K562 (cell line): ENCODE measurements around the gene CD19. TPM values are rescaled to one million over a fixed set of nuclear protein-coding genes. Genes with fewer than 3 reads are reported as not detected.

ENCODE experiments used
- ATAC-seq: fragments of 200-7000 bp; cut with Tn5 transposase; 3 replicates; pipeline ENCODE4 v1.9.1; 2020; ENCODE audit warnings: moderate library complexity
- BruUV-seq: library from RNA; stranded (reverse); fragments of 400-500 nt; replicated peaks from 2 replicates; lab custom pipeline; 2021; lab: Mats Ljungman, UMichigan
- CTCF ChIA-PET: fragments of 300-600 bp; formaldehyde crosslinking; extraction: SDS; loops from one replicate; lab custom pipeline; 2021; ENCODE audit warnings: low intra/inter-chr PET ratio; lab: Yijun Ruan, JAX
- POLR2A ChIA-PET: fragments of 300-600, 350-650 bp; sonication (Branson Sonifier 250); formaldehyde crosslinking; extraction: SDS; loops from one replicate; lab custom pipeline; 2021; ENCODE audit warnings: antibody characterized with exemption, inconsistent platforms; lab: Yijun Ruan, JAX
- DNase-seq, 4 experiments: peaks; one replicate each; pipeline versions ENCODE4 v3.0.0 to v3.0.0-alpha.2; 2011 to 2018; ENCODE audit warnings: low spot score in 3 of 4, mixed read lengths in 3 of 4; ENCODE audit errors: extremely low read depth in 1 of 4
- FAIRE-seq: peaks from 2 replicates; lab custom pipeline; 2011; peaks lifted over from hg19 to GRCh38; lab: Jason Lieb, UNC
- H2AFZ ChIP-seq: 2 replicates; pipeline ENCODE4 v1.6.0; 2011; ENCODE audit warnings: low read depth, low read length, control low read depth, inconsistent platforms
- H3K27ac ChIP-seq: fragments of 200-600 bp; 3 replicates; pipeline ENCODE4 v1.8.0; 2011; ENCODE audit warnings: low read depth, mild to moderate bottlenecking, control low read depth, inconsistent platforms, low read length, moderate library complexity, mixed read lengths; ENCODE audit errors: extremely low read depth
- H3K27me3 ChIP-seq, 2 experiments: fragments of 300-600 bp in 1 of 2; 2 replicates in 1 of 2; 3 replicates in 1 of 2; pipeline versions ENCODE4 v1.6.0 to v1.8.0; 2011; ENCODE audit warnings: inconsistent platforms in 2 of 2, low read length in 2 of 2, mild to moderate bottlenecking in 1 of 2, mixed read lengths in 1 of 2, moderate library complexity in 1 of 2; ENCODE audit not compliant: control insufficient read depth in 2 of 2, insufficient read depth in 2 of 2
- H3K36me3 ChIP-seq: fragments of 300-600 bp; 3 replicates; pipeline ENCODE4 v1.8.0; 2011; ENCODE audit warnings: mild to moderate bottlenecking, low read length, inconsistent platforms; ENCODE audit not compliant: control insufficient read depth, insufficient read depth
- H3K4me1 ChIP-seq, 2 experiments: fragments of 200-600 bp in 1 of 2; replicated peaks in 1 of 2; 2 replicates in 1 of 2; 3 replicates in 1 of 2; pipeline versions ENCODE4 v1.5.1 to v1.8.0; 2011; ENCODE audit warnings: inconsistent platforms in 2 of 2, low read length in 2 of 2, mild to moderate bottlenecking in 1 of 2, mixed read lengths in 1 of 2, moderate library complexity in 1 of 2; ENCODE audit not compliant: control insufficient read depth in 2 of 2, insufficient read depth in 2 of 2
- H3K4me2 ChIP-seq: 2 replicates; pipeline ENCODE4 v1.6.1; 2011; ENCODE audit warnings: low read length, control low read depth, inconsistent platforms, mixed read lengths; ENCODE audit not compliant: insufficient read depth
- H3K4me3 ChIP-seq: fragments of 200-600 bp; sonication (generic), shearing (Covaris generic); 2 replicates; pipeline ENCODE4 v1.5.1; 2016; ENCODE audit warnings: control low read depth, inconsistent platforms
- H3K79me2 ChIP-seq: fragments of 200-600 bp; 3 replicates; pipeline ENCODE4 v1.8.0; 2011; ENCODE audit warnings: low read length, inconsistent platforms; ENCODE audit not compliant: control insufficient read depth, insufficient read depth
- H3K9ac ChIP-seq, 2 experiments: 2 replicates each; pipeline versions ENCODE4 v1.6.0 to v1.6.1; 2011; ENCODE audit warnings: low read depth in 2 of 2, low read length in 2 of 2, control low read depth in 1 of 2, inconsistent platforms in 1 of 2, mild to moderate bottlenecking in 1 of 2, mixed read lengths in 1 of 2; ENCODE audit not compliant: insufficient read depth in 1 of 2
- H3K9me1 ChIP-seq: one replicate; pipeline ENCODE4 v1.6.0; 2011; ENCODE audit warnings: inconsistent platforms, mild to moderate bottlenecking, low read length, moderate library complexity; ENCODE audit not compliant: control insufficient read depth, insufficient read depth
- H3K9me3 ChIP-seq: replicated peaks from 2 replicates; pipeline ENCODE4 v1.5.1; 2011; ENCODE audit warnings: low read depth, low read length, inconsistent platforms; ENCODE audit not compliant: control insufficient read depth, insufficient read depth
- H4K20me1 ChIP-seq: replicated peaks from 2 replicates; pipeline ENCODE4 v1.6.1; 2011; ENCODE audit warnings: low read length, inconsistent platforms, mixed read lengths; ENCODE audit not compliant: control insufficient read depth, insufficient read depth
- CHCHD3 ChIP-seq: fragments of 250-450 bp; sonication (Bioruptor Pico); IDR thresholded peaks from 2 replicates; pipeline ENCODE4 v2.1.2; 2022; ENCODE audit warnings: mild to moderate bottlenecking
- HDAC1 ChIP-seq, 2 experiments: fragments of 450-650 bp; IDR thresholded peaks; 2 replicates each; pipeline ENCODE4 v1.6.1; 2016 to 2017; ENCODE audit warnings: inconsistent platforms in 1 of 2, mild to moderate bottlenecking in 1 of 2, moderate library complexity in 1 of 2
- NR3C1 ChIP-seq: sonication (generic); formaldehyde crosslinking; IDR thresholded peaks from 2 replicates; pipeline ENCODE4 v1.8.1; 2022; ENCODE audit warnings: missing genetic modification reagents
- RB1 ChIP-seq: fragments of 450-650 bp; IDR thresholded peaks from 2 replicates; pipeline ENCODE4 v1.6.1; 2017; ENCODE audit warnings: low read depth, mild to moderate bottlenecking
- ZBTB1 ChIP-seq: sonication (generic); formaldehyde crosslinking; IDR thresholded peaks from 2 replicates; pipeline ENCODE4 v1.8.1; 2023; ENCODE audit warnings: missing genetic modification reagents, low read depth, mild to moderate bottlenecking, borderline replicate concordance
- WGBS: fragments of 100-300 bp; shearing (Covaris generic); methylation state at CpG from one replicate; pipeline ENCODE4 v1.1.6; 2016; ENCODE audit warnings: low coverage, mixed read lengths; ENCODE audit not compliant: insufficient coverage; ENCODE audit errors: missing lambda C conversion rate; 5-methylcytosine and 5-hydroxymethylcytosine counted together
- in situ Hi-C: fragments of 300-500 bp; cut with MboI; formaldehyde crosslinking; loops from 4 replicates; pipeline ENCODE4 v1.15.0; 2018; ENCODE audit warnings: inconsistent platforms, mixed read lengths
- intact Hi-C: fragments of 100-400 bp; cut with micrococcal nuclease; formaldehyde crosslinking; loops from 2 replicates; pipeline ENCODE4 v1.14.2; 2022
- polyA plus RNA-seq, 8 experiments: library from polyadenylated mRNA; depleted of rRNA in 4 of 8; stranded (reverse) in 5 of 8; unstranded in 3 of 8; fragments of >200 nt; fragmentation: Nextera tagmentation in 2 of 8; fragmentation: Illumina TruSeq in 1 of 8; extraction: Ambion mirVana in 2 of 8; extraction: Trizol in 1 of 8; gene quantifications; 2 replicates each; pipeline versions ENCODE4 v1.2.1 to v1.2.3, GENCODE V29; 2011 to 2014; ENCODE audit warnings: inconsistent platforms in 1 of 8, missing spikeins in 1 of 8
- total RNA-seq, 7 experiments: library from RNA; depleted of rRNA in 6 of 7; stranded (reverse); fragments of >200 nt in 6 of 7; fragmentation: Illumina TruSeq in 2 of 7; extraction: Trizol in 2 of 7; gene quantifications; 2 replicates each; pipeline versions ENCODE4 v1.2.1 to v1.2.3, GENCODE V29; 2011 to 2021; ENCODE audit warnings: low replicate concordance in 1 of 7
- TF ChIP-seq, protein P1 (sequence below): fragments of 250-450 bp; sonication (Bioruptor Pico); IDR thresholded peaks from 2 replicates; pipeline ENCODE4 v1.5.1; 2021; ENCODE audit warnings: mild to moderate bottlenecking
- TF ChIP-seq, protein P2 (sequence below): sonication (generic); formaldehyde crosslinking; IDR thresholded peaks from 2 replicates; pipeline ENCODE4 v1.8.1; 2023; ENCODE audit warnings: mild to moderate bottlenecking, missing genetic modification reagents, moderate library complexity
- TF ChIP-seq, protein P3 (sequence below): sonication (generic); formaldehyde crosslinking; IDR thresholded peaks from 2 replicates; pipeline ENCODE4 v1.8.0; 2023; ENCODE audit warnings: missing genetic modification reagents, mild to moderate bottlenecking, borderline replicate concordance
- TF ChIP-seq, protein P4 (sequence below): sonication (generic); formaldehyde crosslinking; IDR thresholded peaks from 2 replicates; pipeline ENCODE4 v1.8.1; 2023; ENCODE audit warnings: mild to moderate bottlenecking, missing genetic modification reagents

CD19 gene
- total and polyA plus RNA-seq, 9 of the 15 experiments (the other 6 are each of a cell fraction or from before 2014, with no cell fraction given): 0.27 to 3.7 (median 2.0) TPM; not detected in 1

DNA sequence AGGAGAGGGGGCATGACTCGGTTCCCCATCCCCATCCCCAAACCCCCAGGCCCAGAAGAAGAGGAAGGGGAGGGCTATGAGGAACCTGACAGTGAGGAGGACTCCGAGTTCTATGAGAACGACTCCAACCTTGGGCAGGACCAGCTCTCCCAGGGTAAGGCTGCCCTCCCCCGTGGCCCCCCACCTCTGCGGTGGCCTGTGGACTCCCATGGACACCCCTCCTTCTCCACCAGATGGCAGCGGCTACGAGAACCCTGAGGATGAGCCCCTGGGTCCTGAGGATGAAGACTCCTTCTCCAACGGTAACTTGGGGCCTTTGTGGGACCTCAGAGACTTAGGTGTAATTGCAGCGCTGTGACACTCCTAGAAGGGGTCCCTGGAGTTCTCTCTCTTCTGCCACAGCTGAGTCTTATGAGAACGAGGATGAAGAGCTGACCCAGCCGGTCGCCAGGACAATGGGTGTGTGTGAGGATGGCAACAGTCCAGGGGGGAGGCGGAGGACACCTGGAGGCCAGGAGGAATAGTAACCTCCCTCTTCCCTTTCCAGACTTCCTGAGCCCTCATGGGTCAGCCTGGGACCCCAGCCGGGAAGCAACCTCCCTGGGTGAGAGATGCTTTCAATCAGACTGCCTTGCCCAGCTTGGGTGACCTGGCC lies 5.6 kb downstream of the CD19 start (continued):
- TF ChIP-seq, protein P1, sequence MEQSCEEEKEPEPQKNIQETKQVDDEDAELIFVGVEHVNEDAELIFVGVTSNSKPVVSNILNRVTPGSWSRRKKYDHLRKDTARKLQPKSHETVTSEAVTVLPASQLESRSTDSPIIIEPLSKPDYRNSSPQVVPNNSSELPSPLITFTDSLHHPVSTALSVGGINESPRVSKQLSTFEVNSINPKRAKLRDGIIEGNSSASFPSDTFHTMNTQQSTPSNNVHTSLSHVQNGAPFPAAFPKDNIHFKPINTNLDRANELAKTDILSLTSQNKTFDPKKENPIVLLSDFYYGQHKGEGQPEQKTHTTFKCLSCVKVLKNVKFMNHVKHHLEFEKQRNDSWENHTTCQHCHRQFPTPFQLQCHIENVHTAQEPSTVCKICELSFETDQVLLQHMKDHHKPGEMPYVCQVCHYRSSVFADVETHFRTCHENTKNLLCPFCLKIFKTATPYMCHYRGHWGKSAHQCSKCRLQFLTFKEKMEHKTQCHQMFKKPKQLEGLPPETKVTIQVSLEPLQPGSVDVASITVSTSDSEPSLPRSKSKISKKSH (CRISPR knock-in tag): no peak
- no peak for TF ChIP-seq NR3C1 (CRISPR knock-in tag)
- TF ChIP-seq, protein P2, sequence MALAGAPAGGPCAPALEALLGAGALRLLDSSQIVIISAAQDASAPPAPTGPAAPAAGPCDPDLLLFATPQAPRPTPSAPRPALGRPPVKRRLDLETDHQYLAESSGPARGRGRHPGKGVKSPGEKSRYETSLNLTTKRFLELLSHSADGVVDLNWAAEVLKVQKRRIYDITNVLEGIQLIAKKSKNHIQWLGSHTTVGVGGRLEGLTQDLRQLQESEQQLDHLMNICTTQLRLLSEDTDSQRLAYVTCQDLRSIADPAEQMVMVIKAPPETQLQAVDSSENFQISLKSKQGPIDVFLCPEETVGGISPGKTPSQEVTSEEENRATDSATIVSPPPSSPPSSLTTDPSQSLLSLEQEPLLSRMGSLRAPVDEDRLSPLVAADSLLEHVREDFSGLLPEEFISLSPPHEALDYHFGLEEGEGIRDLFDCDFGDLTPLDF (CRISPR knock-in tag): no peak

DNA sequence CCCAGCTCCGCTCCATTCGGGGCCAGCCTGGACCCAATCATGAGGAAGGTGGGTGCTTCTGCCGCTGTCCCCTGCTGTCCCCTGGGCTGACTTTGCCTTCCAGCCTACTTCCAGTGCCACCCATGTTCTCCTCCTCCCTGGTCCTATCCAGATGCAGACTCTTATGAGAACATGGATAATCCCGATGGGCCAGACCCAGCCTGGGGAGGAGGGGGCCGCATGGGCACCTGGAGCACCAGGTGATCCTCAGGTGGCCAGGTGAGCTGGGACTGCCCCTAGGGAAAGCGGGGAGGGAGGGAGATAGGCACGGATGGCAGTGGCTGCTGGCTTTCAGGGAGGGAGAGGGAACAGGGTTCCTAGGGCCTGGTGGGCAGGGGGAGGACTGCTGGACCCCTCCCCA lies 7.0 kb downstream of the CD19 start:
- CTCF ChIA-PET: no interaction called here
- TF ChIP-seq, protein P3, sequence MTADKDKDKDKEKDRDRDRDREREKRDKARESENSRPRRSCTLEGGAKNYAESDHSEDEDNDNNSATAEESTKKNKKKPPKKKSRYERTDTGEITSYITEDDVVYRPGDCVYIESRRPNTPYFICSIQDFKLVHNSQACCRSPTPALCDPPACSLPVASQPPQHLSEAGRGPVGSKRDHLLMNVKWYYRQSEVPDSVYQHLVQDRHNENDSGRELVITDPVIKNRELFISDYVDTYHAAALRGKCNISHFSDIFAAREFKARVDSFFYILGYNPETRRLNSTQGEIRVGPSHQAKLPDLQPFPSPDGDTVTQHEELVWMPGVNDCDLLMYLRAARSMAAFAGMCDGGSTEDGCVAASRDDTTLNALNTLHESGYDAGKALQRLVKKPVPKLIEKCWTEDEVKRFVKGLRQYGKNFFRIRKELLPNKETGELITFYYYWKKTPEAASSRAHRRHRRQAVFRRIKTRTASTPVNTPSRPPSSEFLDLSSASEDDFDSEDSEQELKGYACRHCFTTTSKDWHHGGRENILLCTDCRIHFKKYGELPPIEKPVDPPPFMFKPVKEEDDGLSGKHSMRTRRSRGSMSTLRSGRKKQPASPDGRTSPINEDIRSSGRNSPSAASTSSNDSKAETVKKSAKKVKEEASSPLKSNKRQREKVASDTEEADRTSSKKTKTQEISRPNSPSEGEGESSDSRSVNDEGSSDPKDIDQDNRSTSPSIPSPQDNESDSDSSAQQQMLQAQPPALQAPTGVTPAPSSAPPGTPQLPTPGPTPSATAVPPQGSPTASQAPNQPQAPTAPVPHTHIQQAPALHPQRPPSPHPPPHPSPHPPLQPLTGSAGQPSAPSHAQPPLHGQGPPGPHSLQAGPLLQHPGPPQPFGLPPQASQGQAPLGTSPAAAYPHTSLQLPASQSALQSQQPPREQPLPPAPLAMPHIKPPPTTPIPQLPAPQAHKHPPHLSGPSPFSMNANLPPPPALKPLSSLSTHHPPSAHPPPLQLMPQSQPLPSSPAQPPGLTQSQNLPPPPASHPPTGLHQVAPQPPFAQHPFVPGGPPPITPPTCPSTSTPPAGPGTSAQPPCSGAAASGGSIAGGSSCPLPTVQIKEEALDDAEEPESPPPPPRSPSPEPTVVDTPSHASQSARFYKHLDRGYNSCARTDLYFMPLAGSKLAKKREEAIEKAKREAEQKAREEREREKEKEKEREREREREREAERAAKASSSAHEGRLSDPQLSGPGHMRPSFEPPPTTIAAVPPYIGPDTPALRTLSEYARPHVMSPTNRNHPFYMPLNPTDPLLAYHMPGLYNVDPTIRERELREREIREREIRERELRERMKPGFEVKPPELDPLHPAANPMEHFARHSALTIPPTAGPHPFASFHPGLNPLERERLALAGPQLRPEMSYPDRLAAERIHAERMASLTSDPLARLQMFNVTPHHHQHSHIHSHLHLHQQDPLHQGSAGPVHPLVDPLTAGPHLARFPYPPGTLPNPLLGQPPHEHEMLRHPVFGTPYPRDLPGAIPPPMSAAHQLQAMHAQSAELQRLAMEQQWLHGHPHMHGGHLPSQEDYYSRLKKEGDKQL: no peak
- TF ChIP-seq, protein P4, sequence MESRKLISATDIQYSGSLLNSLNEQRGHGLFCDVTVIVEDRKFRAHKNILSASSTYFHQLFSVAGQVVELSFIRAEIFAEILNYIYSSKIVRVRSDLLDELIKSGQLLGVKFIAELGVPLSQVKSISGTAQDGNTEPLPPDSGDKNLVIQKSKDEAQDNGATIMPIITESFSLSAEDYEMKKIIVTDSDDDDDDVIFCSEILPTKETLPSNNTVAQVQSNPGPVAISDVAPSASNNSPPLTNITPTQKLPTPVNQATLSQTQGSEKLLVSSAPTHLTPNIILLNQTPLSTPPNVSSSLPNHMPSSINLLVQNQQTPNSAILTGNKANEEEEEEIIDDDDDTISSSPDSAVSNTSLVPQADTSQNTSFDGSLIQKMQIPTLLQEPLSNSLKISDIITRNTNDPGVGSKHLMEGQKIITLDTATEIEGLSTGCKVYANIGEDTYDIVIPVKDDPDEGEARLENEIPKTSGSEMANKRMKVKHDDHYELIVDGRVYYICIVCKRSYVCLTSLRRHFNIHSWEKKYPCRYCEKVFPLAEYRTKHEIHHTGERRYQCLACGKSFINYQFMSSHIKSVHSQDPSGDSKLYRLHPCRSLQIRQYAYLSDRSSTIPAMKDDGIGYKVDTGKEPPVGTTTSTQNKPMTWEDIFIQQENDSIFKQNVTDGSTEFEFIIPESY (CRISPR knock-in tag): no peak
- no peak for TF ChIP-seq ZBTB1 (CRISPR knock-in tag)
- TF ChIP-seq CHCHD3: no peak
- TF ChIP-seq RB1: no peak
- no peak for TF ChIP-seq HDAC1 (IDR thresholded peaks at IDR 0.05)

More for the DNA sequence above, 7.0 kb downstream of the CD19 start:
- no peaks in the 10 kb centered on the region for H3K9me1 ChIP-seq
- FAIRE-seq (no peak), DNase-seq (no peak), ATAC-seq (no peak)
- no peak overlapping the region for H3K4me2 ChIP-seq
- no peaks in the 10 kb centered on the region for H3K36me3 ChIP-seq
- 42% methylated on average over 5 of the region's 7 CpGs for WGBS
- H3K27me3 ChIP-seq: no peaks in the 10 kb centered on the region
- H3K4me1 ChIP-seq: peaks cover 8 to 36% of the 10 kb centered on the region in 2 experiments; a peak in 4 of 5 replicates
- no peaks in the 10 kb centered on the region for H4K20me1 ChIP-seq
- H3K9me3 ChIP-seq: no peaks in the 10 kb centered on the region
- no peak overlapping the region for H2AFZ ChIP-seq
- H3K9ac ChIP-seq: peak overlapping the region in 1 of 2 experiments; percentile 48; a peak in 1 of 4 replicates
- in situ Hi-C loops: loop anchor here (25.0 kb wide), 1 partner anchor 501 kb away; no protein-coding TSS in a partner anchor
- no TSS peak for BruUV-seq
- no peak overlapping the region for H3K4me3 ChIP-seq
- intact Hi-C loops: loop anchor here (5.0 kb wide), 1 partner anchor 56 kb away; no protein-coding TSS in a partner anchor
- peaks cover 9% of the 10 kb centered on the region for H3K79me2 ChIP-seq
- no peak overlapping the region for H3K27ac ChIP-seq
- POLR2A ChIA-PET: interaction anchor here (0.6 kb wide), 1 partner anchor 34 kb away, joined by 3 read pairs; no protein-coding TSS in a partner anchor
